AG04450 (cell line): ENCODE results near the gene KLHL17. TPM values are rescaled to one million over a fixed set of nuclear protein-coding genes. Genes with fewer than 3 reads are reported as not detected.

Experiments used
- CTCF ChIA-PET: fragments of 300-600, 350-600 bp; formaldehyde crosslinking; extraction: SDS; loops from one replicate; lab custom pipeline; 2022; ENCODE audit warnings: antibody characterized with exemption, inconsistent platforms; lab: Charles Lee
- POLR2A ChIA-PET: fragments of 350-600 bp; formaldehyde crosslinking; extraction: SDS; loops from one replicate; lab custom pipeline; 2021; ENCODE audit warnings: antibody characterized with exemption, inconsistent platforms; lab: Yijun Ruan, JAX
- DNase-seq: peaks from one replicate; pipeline ENCODE4 v3.0.0-alpha.2; 2011; ENCODE audit warnings: low read depth, low spot score
- H3K27ac ChIP-seq: one replicate; pipeline ENCODE4 v1.5.1; 2012; ENCODE audit warnings: low read depth, low read length, control low read depth
- H3K27me3 ChIP-seq: one replicate; pipeline ENCODE4 v1.6.0; 2012; ENCODE audit warnings: low read length; ENCODE audit not compliant: control insufficient read depth, insufficient read depth
- H3K4me3 ChIP-seq: 2 replicates; pipeline ENCODE4 v1.5.1; 2011; ENCODE audit warnings: mild to moderate bottlenecking, low read depth, low read length, control low read depth
- H3K9me3 ChIP-seq: 2 replicates; pipeline ENCODE4 v1.5.1; 2012; ENCODE audit warnings: low read length; ENCODE audit not compliant: control insufficient read depth, insufficient read depth
- polyA plus RNA-seq: library from polyadenylated mRNA; depleted of rRNA; stranded (reverse); fragments of >200 nt; gene quantifications from 2 replicates; pipeline ENCODE4 v1.2.3, GENCODE V29; 2011; rRNA removed
- small RNA-seq: library from RNA; depleted of rRNA; stranded (forward); fragments of <200 nt; gene quantifications from one replicate; pipeline ENCODE3, GENCODE V24; 2012; ENCODE audit warnings: low read depth; ENCODE audit not compliant: insufficient read length
- TF ChIP-seq, protein P1 (sequence below): IDR thresholded peaks from 2 replicates; pipeline ENCODE4 v1.5.1; 2011; ENCODE audit warnings: low read depth, low read length, control low read depth, inconsistent platforms

The KLHL17 gene
- polyA plus RNA-seq, 1 experiment, result 5.5 TPM

DNA sequence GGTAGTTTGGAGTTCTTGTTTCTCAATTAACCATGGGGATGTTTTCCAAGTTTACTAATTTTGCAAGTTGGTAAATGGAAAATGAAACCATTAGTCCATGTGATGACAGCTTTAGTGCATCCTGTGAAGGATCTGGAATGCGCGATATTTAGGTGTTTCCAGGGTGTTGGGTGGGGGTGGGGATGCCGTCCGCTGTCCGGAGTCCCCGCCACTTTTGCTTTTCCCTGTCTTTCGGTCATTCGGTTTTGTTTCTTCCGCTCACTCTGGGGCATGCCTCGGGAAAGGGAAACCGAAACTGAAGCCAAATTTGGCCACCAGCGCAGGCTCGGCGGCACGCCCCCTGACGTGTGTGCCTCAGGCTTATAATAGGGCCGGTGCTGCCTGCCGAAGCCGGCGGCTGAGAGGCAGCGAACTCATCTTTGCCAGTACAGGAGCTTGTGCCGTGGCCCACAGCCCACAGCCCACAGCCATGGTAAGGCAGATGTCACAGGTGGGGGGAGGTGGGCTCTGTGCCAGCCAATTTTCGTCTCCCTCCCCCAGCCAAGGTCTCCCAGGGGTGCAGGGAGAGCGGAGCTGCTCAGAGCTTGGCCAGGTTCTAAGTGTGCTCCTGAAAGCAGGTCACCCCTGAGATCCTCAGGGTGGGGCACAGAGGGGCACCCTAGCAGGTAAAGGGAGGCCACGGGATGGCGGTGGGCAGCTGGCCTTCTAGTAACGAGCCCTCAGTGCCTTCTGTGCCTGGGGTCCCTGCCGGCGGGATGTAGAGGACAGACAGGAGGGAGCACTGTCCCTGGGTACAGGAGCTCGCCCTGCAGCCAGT, 52.9 kb downstream of the KLHL17 start, which contains the start of gene ISG15:
Gene ISG15 (plus strand): TSS at position 393 of the 817 bp plus-strand sequence. CDS start 77 bp downstream, at position 470.
- Histone ChIP-seq H3K9me3 (peaks cover 6% of the 10 kb centered on the region; the same call in 1 of the 2 replicates), H3K27ac (peak within 1 kb of the TSS; percentile 70), H3K4me3 (peak within 1 kb of the TSS; percentile 71), H3K27me3 (no peaks in the 10 kb centered on the region)
- TF ChIP-seq, protein P1, sequence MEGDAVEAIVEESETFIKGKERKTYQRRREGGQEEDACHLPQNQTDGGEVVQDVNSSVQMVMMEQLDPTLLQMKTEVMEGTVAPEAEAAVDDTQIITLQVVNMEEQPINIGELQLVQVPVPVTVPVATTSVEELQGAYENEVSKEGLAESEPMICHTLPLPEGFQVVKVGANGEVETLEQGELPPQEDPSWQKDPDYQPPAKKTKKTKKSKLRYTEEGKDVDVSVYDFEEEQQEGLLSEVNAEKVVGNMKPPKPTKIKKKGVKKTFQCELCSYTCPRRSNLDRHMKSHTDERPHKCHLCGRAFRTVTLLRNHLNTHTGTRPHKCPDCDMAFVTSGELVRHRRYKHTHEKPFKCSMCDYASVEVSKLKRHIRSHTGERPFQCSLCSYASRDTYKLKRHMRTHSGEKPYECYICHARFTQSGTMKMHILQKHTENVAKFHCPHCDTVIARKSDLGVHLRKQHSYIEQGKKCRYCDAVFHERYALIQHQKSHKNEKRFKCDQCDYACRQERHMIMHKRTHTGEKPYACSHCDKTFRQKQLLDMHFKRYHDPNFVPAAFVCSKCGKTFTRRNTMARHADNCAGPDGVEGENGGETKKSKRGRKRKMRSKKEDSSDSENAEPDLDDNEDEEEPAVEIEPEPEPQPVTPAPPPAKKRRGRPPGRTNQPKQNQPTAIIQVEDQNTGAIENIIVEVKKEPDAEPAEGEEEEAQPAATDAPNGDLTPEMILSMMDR, result no peak
- POLR2A ChIA-PET, result interaction anchor here (0.6 to 1.0 kb wide), 2 partner anchors 12 to 73 kb away, joined by 3 read pairs; no protein-coding TSS in a partner anchor
- DNase-seq, result peak; percentile 51
- CTCF ChIA-PET, result interaction anchor here (1.6 kb wide), 1 partner anchor 12 kb away, joined by 11 read pairs; no protein-coding TSS in a partner anchor

DNA sequence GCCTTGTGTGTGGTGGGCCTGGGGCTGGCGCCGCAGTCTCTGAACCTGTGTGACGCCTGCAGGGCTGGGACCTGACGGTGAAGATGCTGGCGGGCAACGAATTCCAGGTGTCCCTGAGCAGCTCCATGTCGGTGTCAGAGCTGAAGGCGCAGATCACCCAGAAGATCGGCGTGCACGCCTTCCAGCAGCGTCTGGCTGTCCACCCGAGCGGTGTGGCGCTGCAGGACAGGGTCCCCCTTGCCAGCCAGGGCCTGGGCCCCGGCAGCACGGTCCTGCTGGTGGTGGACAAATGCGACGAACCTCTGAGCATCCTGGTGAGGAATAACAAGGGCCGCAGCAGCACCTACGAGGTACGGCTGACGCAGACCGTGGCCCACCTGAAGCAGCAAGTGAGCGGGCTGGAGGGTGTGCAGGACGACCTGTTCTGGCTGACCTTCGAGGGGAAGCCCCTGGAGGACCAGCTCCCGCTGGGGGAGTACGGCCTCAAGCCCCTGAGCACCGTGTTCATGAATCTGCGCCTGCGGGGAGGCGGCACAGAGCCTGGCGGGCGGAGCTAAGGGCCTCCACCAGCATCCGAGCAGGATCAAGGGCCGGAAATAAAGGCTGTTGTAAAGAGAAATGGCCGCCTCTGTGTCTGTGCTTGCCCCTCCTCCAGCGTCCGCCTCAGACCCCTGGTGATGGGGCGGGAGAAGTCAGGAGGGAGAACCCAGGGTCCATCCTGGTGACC, 53.7 kb downstream of the KLHL17 start:
- H3K4me3 ChIP-seq, result peak overlapping the region; percentile 71
- DNase-seq, result no peak
- TF ChIP-seq, protein P1, result no peak
- POLR2A ChIA-PET, result interaction anchor here (1.0 kb wide), 1 partner anchor 13 kb away, joined by 3 read pairs; no protein-coding TSS in a partner anchor
- no peaks in the 10 kb centered on the region for H3K27me3 ChIP-seq
- CTCF ChIA-PET, result interaction anchor here (1.6 kb wide), 1 partner anchor 12 kb away, joined by 11 read pairs; no protein-coding TSS in a partner anchor
- peaks cover 6% of the 10 kb centered on the region; the same call in 1 of the 2 replicates for H3K9me3 ChIP-seq
- H3K27ac ChIP-seq, result peak overlapping the region; percentile 70

DNA sequence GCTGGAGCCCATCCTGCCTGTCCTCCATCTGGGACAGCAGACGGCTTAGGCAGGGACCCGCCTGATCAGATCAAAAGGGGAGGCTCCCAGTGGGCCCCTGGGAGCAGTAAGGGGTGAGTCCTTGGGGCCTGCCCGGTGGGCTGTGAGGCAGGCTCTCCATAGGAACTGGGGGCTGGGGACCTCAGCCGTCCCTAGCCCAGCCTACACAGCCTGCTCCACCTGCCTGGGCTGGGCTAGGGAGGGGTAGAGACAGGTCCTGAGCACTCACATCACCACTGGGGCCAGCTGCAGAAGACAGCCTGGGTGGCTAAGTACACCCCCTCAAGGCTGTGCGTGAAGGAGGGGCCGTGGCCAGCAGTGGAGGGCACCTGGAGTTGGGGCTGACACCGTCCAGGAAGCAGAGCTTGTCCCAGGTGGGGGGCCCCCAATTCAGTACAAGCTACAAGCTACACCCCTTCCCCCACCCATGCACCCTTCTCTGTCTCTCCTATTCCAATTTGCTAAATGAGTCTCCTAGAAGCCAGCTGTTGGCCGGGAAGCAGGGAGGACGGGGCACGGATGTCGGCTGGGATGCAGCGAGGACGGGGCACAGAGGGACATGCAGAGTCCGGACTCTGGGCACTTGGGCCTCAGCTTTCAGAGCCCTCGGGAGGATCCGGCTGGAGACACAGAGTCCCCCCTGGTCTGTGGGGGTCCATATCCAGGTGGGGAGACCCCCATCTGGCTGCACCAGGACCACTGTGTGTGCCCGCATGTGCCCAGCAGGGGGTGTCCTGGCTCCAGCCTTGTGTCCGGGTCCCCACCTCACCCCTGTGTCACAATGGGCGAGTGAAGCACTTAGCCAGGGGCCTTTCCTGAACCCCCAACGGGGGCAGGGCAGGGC, 54.7 kb downstream of the KLHL17 start:
- Histone ChIP-seq H3K9me3 (peaks cover 6% of the 10 kb centered on the region; the same call in 1 of the 2 replicates), H3K27me3 (no peaks in the 10 kb centered on the region), H3K27ac (peak overlapping the region; percentile 11), H3K4me3 (no peak overlapping the region)
- CTCF ChIA-PET, result interaction anchor here (1.5 kb wide), 1 partner anchor 13 kb away, joined by 5 read pairs; no protein-coding TSS in a partner anchor
- POLR2A ChIA-PET, result no interaction called here
- TF ChIP-seq, protein P1, result peak; percentile 37; the same call in 1 of the 2 replicates
- no peak for DNase-seq

Small RNA genes lying within 50 kb of the gene (small RNA-seq; reads per million reads assigned to genes)
- gene AL645608.3 (not detected), gene AL645608.4 (not detected)

Other genes starting within 250 kb of the KLHL17 start
- gene SAMD11, start 36.7 kb upstream of the KLHL17 start, polyA plus RNA-seq, result 1.6 and 2.1 TPM in 2 replicates
- 36.1 and 41.7 TPM in 2 replicates for gene NOC2L, start 1.3 kb upstream of the KLHL17 start, polyA plus RNA-seq
- 0.06 and 0.15 TPM in 2 replicates for gene PLEKHN1, start 5.9 kb downstream of the KLHL17 start, polyA plus RNA-seq
- gene PERM1, start 21.5 kb downstream of the KLHL17 start, polyA plus RNA-seq, result not detected in 2 replicates
- 0.68 and 0.76 TPM in 2 replicates for gene HES4, start 39.5 kb downstream of the KLHL17 start, polyA plus RNA-seq
- 22.4 and 36.0 TPM in 2 replicates for gene ISG15, start 52.9 kb downstream of the KLHL17 start, polyA plus RNA-seq
- 28.3 and 37.4 TPM in 2 replicates for gene AGRN, start 59.5 kb downstream of the KLHL17 start, polyA plus RNA-seq
- not detected in 2 replicates for gene RNF223, start 113.7 kb downstream of the KLHL17 start, polyA plus RNA-seq
- 2.3 and 3.2 TPM in 2 replicates for gene C1orf159, start 155.5 kb downstream of the KLHL17 start, polyA plus RNA-seq
- gene TTLL10, start 213.3 kb downstream of the KLHL17 start, polyA plus RNA-seq, result not detected in 2 replicates
- gene TNFRSF18, start 246.0 kb downstream of the KLHL17 start, polyA plus RNA-seq, result 1.0 and 2.1 TPM in 2 replicates